Measurements from ENCODE around the gene TPSB2.

GRCh38 chr16:1215574-1216295, 14.2 kb downstream of the TPSB2 start:
- TF ChIP-seq USF1 (IDR thresholded peaks at IDR 0.05), result no peak
- TF ChIP-seq EP300 (IDR thresholded peaks at IDR 0.05; ENCODE audit: borderline replicate concordance), result no peak
- no peak for TF ChIP-seq REST (IDR thresholded peaks at IDR 0.05; ENCODE audit: low read depth)
- TF ChIP-seq MAX (IDR thresholded peaks at IDR 0.05), result no peak
- TF ChIP-seq TAF1 (IDR thresholded peaks at IDR 0.05; ENCODE audit: low read depth), result no peak
- TF ChIP-seq TCF12 (IDR thresholded peaks at IDR 0.05; ENCODE audit: low read depth), result no peak
- TF ChIP-seq YY1 (IDR thresholded peaks at IDR 0.05; ENCODE audit: low read depth), result no peak
- no peak for TF ChIP-seq EGR1 (IDR thresholded peaks at IDR 0.05)
- no peak for TF ChIP-seq NFIC (IDR thresholded peaks at IDR 0.05)
- no peak for TF ChIP-seq CEBPB (IDR thresholded peaks at IDR 0.05)
- no peak for TF ChIP-seq TEAD4 (IDR thresholded peaks at IDR 0.05)
- no peak for TF ChIP-seq FOXM1 (IDR thresholded peaks at IDR 0.05; ENCODE audit: borderline replicate concordance, low read depth)
- TF ChIP-seq ZBTB7A (IDR thresholded peaks at IDR 0.05; ENCODE audit: low read depth), result no peak
- TF ChIP-seq CREB1 (IDR thresholded peaks at IDR 0.05; ENCODE audit: low read depth), result no peak

Measured in Ishikawa (cell line).